HUES64 (cell line): ENCODE results near the gene NPAS2.

Experiments used
- H3K27ac ChIP-seq: 2 replicates; pipeline ENCODE4 v1.7.0; 2013; ENCODE audit warnings: low read depth, low read length, inconsistent platforms
- H3K27me3 ChIP-seq: 2 replicates; pipeline ENCODE4 v1.6.1; 2013; ENCODE audit warnings: mild to moderate bottlenecking, low read length; ENCODE audit not compliant: insufficient read depth
- H3K36me3 ChIP-seq: 2 replicates; pipeline ENCODE4 v1.6.1; 2013; ENCODE audit warnings: mild to moderate bottlenecking, low read length; ENCODE audit not compliant: insufficient read depth
- H3K4me1 ChIP-seq: 2 replicates; pipeline ENCODE4 v1.6.1; 2013; ENCODE audit warnings: mild to moderate bottlenecking, low read length, moderate library complexity; ENCODE audit not compliant: insufficient read depth
- H3K4me3 ChIP-seq: 2 replicates; pipeline ENCODE4 v1.5.1; 2013; ENCODE audit warnings: mild to moderate bottlenecking, low read length, moderate library complexity
- H3K9ac ChIP-seq: 2 replicates; pipeline ENCODE4 v1.6.1; 2013; ENCODE audit warnings: mild to moderate bottlenecking, low read depth, low read length
- H3K9me3 ChIP-seq: 2 replicates; pipeline ENCODE4 v1.6.1; 2013; ENCODE audit warnings: low read depth, low read length; ENCODE audit not compliant: insufficient read depth
- WGBS: fragments of 150-250, 120-280 bp; methylation state at CpG from one replicate; pipeline ENCODE4 v1.1.7; 2013; ENCODE audit warnings: missing lambda C conversion rate; 5-methylcytosine and 5-hydroxymethylcytosine counted together

NPAS2 gene

DNA sequence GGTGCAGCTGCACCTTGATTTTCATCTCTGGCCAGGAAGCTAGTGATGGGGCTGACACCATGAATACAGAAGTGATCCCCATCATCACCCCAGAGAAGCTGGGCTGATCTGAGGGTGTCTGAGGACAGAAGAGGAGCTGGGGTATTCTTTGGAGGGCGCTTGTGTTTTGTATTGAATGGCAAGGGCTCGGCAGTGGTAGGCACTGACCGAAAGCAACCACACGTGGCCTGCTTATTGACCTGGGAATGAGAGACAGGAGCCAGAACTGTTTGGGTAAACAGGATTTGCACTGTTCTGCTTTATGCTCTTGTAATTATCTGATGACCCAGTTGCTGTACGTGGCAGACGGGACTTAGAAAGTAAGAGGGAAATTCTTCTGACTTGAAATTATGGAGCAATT lies 119.5 kb downstream of the NPAS2 start:
- 93% methylated on average over 6 of the region's 6 CpGs for WGBS
- Histone ChIP-seq H3K36me3 (no peaks in the 10 kb centered on the region), H3K9me3 (no peaks in the 10 kb centered on the region), H3K4me1 (no peaks in the 10 kb centered on the region), H3K27me3 (no peaks in the 10 kb centered on the region), H3K4me3 (no peak overlapping the region), H3K9ac (no peak overlapping the region), H3K27ac (no peak overlapping the region)

DNA sequence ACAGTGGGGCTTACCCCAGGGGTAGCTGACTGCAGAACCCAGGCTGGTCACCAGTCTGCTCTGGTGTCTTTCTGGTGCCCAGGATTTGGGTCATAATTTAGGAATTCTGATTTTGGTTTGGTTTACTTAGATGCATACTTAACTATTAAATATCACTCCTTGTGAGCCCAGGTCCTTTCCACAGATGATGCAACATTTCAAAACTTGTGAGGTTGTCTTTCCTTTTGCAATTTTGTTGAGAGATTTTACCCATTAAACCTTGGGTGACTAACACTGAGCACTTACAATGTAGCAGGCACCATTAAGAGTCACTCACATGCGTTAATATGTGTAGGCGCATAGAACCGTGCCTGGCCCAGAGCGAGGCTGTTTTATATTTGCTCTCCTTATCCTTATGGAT lies 120.3 kb downstream of the NPAS2 start:
- WGBS = 96% methylated on average over 4 of the region's 4 CpGs
- H3K27me3 ChIP-seq = no peaks in the 10 kb centered on the region
- no peaks in the 10 kb centered on the region for H3K4me1 ChIP-seq
- H3K36me3 ChIP-seq = no peaks in the 10 kb centered on the region
- H3K4me3 ChIP-seq = no peak overlapping the region
- H3K27ac ChIP-seq = no peak overlapping the region
- H3K9ac ChIP-seq = no peak overlapping the region
- H3K9me3 ChIP-seq = no peaks in the 10 kb centered on the region

DNA sequence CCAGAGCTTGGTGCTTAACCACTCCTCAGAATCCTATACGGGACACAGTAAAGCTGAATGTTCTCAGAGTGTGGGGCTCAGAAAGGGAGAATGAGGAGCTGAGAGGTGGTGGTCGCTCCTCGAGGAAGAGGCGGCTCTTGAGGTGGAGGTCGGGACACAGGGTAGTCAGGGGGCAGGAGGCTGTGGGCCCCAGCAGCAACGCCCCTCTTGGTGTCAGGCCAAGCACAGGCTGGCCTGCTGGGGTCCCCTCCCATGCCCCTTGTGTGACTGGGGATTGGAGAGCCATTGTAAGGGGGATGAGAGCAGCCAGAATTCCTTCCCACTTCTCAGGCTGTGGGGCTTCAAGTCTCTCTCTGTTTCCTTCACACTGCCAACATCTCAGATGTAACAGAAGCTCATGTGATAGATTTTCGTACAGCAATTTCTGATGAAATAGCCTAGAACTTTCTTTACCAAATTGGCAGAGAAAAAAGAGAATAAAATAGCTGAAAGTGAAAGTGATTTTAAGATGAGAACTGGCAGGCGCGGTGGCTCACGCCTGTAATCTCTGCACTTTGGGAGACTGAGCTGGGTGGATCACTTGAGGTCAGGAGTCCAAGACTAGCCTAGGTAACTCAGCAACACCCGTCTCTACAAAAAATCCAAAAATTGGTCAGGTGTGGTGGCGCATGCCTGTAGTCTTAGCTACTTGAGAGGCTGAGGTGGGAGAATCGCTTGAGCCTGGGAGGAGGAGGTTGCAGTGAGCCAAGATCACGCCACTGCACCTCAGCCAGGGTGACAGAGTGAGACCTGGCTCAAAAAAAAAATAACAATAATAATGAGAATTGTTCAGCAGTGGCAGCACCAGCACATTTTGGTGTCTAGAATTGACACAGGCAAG lies 121.1 kb downstream of the NPAS2 start:
- 95% methylated on average over 14 of the region's 14 CpGs for WGBS
- Histone ChIP-seq H3K27ac (no peak overlapping the region), H3K4me1 (no peaks in the 10 kb centered on the region), H3K9me3 (no peaks in the 10 kb centered on the region), H3K36me3 (no peaks in the 10 kb centered on the region), H3K4me3 (no peak overlapping the region), H3K9ac (no peak overlapping the region), H3K27me3 (no peaks in the 10 kb centered on the region)

DNA sequence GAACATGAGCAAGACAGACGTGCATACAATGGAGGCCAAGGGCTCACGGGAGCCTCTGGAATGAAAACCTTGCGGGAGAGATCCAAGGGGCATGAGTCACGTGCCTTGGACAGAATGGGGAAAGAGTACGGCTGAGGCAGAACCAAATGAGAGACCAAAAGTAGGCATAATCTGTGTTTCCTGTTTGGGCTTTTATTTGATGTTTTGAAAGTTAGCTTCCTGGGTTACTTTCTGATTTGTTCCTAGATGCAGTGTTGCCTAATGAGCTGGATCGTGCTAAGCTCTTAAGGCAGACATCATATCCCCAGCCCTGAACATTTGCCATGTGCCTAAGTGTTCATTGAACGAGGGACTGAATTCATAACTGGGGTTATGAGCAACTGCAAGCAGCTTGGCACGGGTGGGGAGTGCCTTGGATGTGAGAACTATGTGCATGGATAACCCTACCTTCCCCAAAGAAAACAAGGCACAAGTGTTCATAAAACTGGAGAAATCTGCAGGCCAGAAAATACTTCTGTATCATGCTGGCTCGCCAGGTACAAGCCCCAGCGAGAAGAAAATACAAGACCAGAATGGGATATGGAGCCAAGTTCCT lies 121.8 kb downstream of the NPAS2 start:
- no peak overlapping the region for H3K4me3 ChIP-seq
- H3K27me3 ChIP-seq = no peaks in the 10 kb centered on the region
- H3K4me1 ChIP-seq = no peaks in the 10 kb centered on the region
- no peak overlapping the region for H3K27ac ChIP-seq
- no peaks in the 10 kb centered on the region for H3K9me3 ChIP-seq
- H3K9ac ChIP-seq = no peak overlapping the region
- WGBS = 93% methylated on average over 10 of the region's 10 CpGs
- no peaks in the 10 kb centered on the region for H3K36me3 ChIP-seq

DNA sequence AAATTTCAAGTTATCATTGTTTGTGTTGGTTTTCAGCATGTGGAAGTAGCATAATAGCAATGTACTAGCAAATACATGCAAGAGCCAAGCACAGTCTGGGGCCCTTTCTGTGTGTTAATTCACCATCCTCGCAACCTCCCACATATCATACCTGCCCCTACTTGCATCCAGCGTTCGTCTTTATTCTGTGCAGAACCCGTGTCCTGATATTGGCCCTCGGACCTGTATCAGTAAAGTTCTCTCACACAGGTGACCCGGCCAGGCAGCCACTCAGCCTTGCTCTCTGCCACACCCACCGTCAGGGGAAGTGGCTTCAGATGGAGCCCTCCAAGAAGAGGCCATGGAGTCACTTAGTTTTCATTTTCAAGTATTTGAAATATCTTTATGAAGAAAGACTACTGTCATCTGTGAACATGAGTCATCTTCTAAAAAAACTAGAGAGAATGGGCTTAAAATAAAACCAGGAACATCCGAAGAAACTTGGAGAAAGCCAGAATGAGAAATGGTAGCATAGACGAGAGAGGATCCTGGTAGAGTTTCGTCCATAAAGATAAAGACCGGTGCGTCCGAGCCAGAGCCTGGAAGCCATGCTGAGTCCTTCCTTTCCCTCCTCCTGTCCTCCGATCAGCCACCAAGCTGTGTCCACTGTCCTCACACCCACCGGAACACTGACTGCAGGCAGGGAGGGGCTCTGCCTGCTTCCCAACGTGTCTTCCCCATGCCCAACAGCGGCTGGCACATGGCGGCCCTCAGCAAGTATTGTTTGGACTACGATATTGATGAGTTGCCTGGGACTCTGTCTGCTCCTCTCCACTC lies 124.9 kb downstream of the NPAS2 start:
- H3K9ac ChIP-seq = no peak overlapping the region
- WGBS = 95% methylated on average over 19 of the region's 19 CpGs
- no peaks in the 10 kb centered on the region for H3K36me3 ChIP-seq

DNA sequence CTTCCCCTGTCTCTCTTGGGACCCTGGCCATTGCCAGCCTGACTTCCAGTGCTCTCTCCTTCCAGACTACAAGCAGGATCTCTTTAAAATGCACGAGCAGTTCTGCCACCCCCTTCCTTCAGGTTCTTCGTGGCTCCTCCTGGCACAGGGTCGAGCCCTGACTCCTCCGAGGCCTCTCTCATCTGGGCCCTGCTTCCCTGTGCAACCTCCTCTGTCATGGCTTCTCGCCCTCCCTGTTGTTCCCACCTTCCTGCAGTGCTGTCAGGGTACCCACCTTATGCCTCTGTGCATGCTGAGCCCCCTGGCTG lies 125.4 kb downstream of the NPAS2 start:
- peaks cover 14% of the 10 kb centered on the region for H3K4me1 ChIP-seq
- H3K27me3 ChIP-seq = no peaks in the 10 kb centered on the region
- H3K9me3 ChIP-seq = no peaks in the 10 kb centered on the region

More for the DNA sequence above, 124.9 kb downstream of the NPAS2 start:
- H3K4me3 ChIP-seq = no peak overlapping the region
- H3K9me3 ChIP-seq = no peaks in the 10 kb centered on the region
- H3K27ac ChIP-seq = no peak overlapping the region
- H3K4me1 ChIP-seq = peaks cover 8% of the 10 kb centered on the region
- no peaks in the 10 kb centered on the region for H3K27me3 ChIP-seq

DNA sequence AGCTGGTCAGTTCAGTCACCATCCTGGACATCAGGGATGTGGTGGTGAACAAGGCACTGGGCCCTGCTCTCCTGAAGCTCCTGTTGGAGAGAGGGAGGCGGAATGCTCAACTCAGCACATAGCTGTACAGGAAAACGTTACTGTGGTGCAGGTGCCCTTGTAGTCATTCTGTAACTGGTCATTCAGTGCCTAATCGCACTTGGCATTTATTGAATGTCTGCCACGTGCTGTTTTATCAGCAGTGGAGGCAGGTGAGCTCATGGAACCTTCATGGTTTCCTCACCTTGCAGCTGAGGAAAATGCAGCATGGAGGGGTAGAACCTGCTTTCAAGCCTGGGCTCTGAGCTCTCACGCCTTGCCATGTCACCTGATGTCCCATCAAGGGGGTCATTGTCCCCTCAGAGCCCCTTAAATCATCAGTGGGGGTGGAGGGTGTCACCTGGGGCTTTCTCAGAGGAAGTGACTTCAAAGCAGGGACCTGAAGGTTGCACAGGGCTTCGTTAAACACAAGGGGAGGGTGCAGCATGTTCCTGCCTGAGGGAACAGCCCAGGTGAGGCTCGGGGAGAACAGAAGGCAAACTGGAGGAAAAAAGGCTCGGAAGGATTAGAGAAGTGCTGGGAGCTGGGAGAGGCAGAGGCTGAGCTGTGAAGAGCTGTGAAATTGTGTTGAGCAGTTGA lies 126.1 kb downstream of the NPAS2 start:
- H3K27ac ChIP-seq = no peak overlapping the region
- peaks cover 15% of the 10 kb centered on the region for H3K4me1 ChIP-seq
- H3K27me3 ChIP-seq = no peaks in the 10 kb centered on the region
- 88% methylated on average over 8 of the region's 8 CpGs for WGBS
- H3K9ac ChIP-seq = no peak overlapping the region
- no peaks in the 10 kb centered on the region for H3K9me3 ChIP-seq
- no peak overlapping the region for H3K4me3 ChIP-seq
- no peaks in the 10 kb centered on the region for H3K36me3 ChIP-seq

More for the DNA sequence above, 125.4 kb downstream of the NPAS2 start:
- H3K27ac ChIP-seq = no peak overlapping the region
- H3K9ac ChIP-seq = no peak overlapping the region
- no peak overlapping the region for H3K4me3 ChIP-seq
- 90% methylated on average over 5 of the region's 5 CpGs for WGBS
- no peaks in the 10 kb centered on the region for H3K36me3 ChIP-seq

DNA sequence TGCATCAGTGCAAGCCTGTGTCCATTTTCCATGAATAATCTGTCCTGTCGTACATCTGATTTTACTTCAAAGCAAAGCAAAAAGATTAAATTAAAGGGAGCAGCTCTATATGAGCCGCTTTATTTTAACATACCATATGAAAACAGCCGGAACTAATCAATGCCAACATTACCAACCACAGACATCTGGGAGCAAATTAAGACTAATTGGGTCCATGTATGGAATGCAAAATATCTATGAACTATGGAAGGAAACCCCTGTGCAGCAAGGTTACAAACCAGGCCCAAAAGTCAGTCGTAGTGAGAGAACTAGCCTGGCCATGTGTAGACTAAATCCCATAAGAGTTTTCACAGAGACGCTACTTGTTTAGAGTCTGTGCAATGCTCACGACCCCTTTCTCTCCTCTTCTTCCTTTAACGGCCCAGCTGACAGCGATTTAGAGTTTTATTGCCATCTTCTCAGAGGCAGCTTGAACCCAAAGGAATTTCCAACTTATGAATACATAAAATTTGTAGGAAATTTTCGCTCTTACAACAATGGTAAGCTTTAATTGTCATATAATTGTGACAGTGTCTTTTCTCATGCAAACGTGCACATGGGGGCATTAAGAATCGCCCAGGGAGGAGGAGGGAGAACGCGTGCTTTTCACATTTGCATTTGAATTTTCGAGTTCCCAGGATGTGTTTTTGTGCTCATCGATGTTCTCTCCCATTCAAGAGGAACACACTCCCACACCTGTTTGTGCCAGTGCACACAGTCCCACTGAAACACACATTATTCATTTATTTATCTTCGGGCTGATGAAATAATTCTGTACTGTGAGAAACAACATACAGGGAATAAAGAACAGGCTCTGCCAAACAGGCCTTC lies 129.2 kb downstream of the NPAS2 start:
- no peak overlapping the region for H3K4me3 ChIP-seq
- H3K9ac ChIP-seq = no peak overlapping the region
- H3K4me1 ChIP-seq = peaks cover 15% of the 10 kb centered on the region
- no peak overlapping the region for H3K27ac ChIP-seq
- WGBS = 66% methylated on average over 16 of the region's 16 CpGs
- H3K36me3 ChIP-seq = no peaks in the 10 kb centered on the region
- H3K27me3 ChIP-seq = no peaks in the 10 kb centered on the region
- no peaks in the 10 kb centered on the region for H3K9me3 ChIP-seq

DNA sequence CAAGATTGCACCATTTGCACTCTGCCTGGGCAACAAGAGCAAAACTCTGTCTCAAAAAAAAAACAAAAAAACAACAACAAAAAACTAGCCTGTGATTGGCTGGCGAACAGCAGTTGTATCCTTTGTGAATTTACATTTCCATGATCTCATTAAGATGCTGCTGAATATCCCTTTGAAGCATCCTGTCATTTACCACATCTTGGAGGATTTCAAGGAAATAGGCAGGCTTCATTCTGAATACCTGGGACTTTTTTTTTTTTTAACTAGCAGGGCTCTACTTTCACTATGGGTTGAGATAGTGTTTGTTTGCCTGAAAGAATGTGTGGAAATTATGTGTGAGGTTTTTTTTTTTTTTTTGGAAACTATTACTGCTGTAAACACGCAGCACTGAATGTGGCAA lies 132.6 kb downstream of the NPAS2 start:
- 91% methylated on average over 2 of the region's 2 CpGs for WGBS
- H3K9ac ChIP-seq = no peak overlapping the region
- peaks cover 15% of the 10 kb centered on the region for H3K4me1 ChIP-seq
- no peak overlapping the region for H3K27ac ChIP-seq
- H3K4me3 ChIP-seq = no peak overlapping the region
- H3K9me3 ChIP-seq = no peaks in the 10 kb centered on the region
- H3K36me3 ChIP-seq = no peaks in the 10 kb centered on the region
- no peaks in the 10 kb centered on the region for H3K27me3 ChIP-seq

DNA sequence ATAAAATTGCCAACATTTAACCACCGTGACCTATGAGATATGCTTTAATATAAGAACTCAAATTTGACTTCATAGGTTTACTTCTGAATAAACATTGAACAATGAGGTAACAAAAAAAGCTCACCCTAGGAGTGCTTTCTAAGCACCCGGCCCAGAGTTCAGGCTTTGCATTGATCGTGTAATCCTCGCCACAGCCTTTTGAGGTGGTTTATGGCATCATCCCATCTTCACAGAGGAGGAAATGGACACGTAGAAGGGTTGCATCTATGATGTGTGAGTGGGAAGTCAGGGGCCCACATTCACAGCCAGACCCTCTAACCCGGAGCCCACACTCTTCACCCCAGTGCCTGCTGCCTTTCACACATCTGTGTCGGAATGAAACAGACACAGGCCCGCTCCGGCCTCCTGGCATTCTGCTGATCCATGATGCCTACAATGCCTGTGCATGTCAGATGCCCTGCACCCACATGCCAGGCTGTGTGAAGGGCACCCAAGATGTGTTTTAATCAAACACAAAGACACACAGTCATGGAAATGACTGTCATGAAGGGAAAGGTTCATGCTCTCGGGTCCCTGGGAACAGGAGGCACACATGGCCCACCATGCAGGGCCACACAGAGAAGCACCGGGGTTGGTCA lies 133.6 kb downstream of the NPAS2 start:
- Histone ChIP-seq H3K27ac (no peak overlapping the region), H3K27me3 (no peaks in the 10 kb centered on the region), H3K4me1 (peaks cover 15% of the 10 kb centered on the region), H3K9me3 (no peaks in the 10 kb centered on the region), H3K9ac (no peak overlapping the region), H3K4me3 (no peak overlapping the region), H3K36me3 (no peaks in the 10 kb centered on the region)
- 94% methylated on average over 9 of the region's 11 CpGs for WGBS
